ENCODE data around the gene PPP4R3A. TPM values are rescaled to one million over a fixed set of nuclear protein-coding genes. Genes with fewer than 3 reads are reported as not detected.

PPP4R3A gene
- total RNA-seq, 1 donor from 2014 or later, result 89.7 TPM

DNA sequence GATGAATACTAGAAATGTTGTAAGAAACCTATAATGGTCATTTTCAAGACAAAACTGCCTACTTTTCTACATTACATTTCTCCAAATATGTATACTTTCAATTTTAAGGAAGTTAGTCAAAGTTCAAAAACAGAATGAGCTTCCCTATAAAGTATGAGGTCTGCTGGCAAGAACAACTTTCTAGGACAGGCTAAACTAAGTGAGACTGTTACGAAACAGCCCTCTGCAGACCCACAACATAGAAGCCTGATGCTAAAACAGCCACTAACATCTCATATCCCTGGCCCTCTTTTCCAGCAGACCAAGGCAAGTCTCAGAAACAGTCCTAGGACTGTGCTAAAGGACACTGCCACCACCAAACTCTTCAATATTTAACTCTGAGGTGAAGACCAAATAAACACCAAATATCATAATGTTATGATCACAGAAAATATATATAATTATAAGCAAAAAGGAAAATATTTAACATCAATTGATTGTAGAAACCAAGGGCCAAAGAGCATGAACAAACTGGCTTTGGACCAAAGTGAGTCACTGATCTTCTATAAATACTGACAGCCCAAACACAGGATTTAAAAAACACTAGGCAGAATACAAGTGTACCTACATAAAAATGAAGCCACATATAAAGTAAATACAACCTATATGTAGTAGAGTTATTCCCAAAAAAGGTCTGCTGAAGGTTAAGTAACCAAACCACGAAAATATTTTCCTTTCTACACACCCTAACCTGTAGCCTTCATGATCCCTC is 27.7 kb downstream of the PPP4R3A start:
- DNase-seq (ENCODE audit: low spot score), result no peak
- H3K27ac Mint-ChIP-seq (ENCODE audit: unreplicated experiment), result no peak overlapping the region

DNA sequence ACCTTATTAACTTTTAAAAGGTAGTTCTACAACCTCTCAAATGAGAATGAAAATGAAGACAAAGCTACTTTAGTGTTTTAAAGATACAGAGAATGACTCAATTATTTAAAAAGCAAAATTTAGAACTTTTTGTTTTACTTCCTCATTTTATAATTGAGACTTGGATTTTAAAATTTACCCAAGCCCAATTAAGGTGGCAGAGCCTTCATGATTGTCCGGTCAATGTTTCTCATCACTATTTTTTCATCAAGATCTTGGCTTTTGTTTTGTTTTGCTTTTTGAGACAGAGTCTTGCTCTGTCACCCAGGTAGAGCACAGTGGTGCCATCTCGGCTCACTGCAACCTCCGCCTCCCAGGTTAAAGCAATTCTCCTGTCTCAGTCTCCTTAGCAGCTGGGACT is 32.7 kb downstream of the PPP4R3A start:
- no peak for DNase-seq (ENCODE audit: low spot score)
- H3K27me3 Mint-ChIP-seq (ENCODE audit: unreplicated experiment), result no peaks in the 10 kb centered on the region
- no peak overlapping the region for H3K4me3 Mint-ChIP-seq (ENCODE audit: unreplicated experiment)
- H3K27ac Mint-ChIP-seq (ENCODE audit: unreplicated experiment), result no peak overlapping the region
- TF ChIP-seq, protein P1, sequence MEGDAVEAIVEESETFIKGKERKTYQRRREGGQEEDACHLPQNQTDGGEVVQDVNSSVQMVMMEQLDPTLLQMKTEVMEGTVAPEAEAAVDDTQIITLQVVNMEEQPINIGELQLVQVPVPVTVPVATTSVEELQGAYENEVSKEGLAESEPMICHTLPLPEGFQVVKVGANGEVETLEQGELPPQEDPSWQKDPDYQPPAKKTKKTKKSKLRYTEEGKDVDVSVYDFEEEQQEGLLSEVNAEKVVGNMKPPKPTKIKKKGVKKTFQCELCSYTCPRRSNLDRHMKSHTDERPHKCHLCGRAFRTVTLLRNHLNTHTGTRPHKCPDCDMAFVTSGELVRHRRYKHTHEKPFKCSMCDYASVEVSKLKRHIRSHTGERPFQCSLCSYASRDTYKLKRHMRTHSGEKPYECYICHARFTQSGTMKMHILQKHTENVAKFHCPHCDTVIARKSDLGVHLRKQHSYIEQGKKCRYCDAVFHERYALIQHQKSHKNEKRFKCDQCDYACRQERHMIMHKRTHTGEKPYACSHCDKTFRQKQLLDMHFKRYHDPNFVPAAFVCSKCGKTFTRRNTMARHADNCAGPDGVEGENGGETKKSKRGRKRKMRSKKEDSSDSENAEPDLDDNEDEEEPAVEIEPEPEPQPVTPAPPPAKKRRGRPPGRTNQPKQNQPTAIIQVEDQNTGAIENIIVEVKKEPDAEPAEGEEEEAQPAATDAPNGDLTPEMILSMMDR (IDR thresholded peaks at IDR 0.05; ENCODE audit: unreplicated experiment), result no peak
- no peaks in the 10 kb centered on the region for H3K9me3 Mint-ChIP-seq (ENCODE audit: unreplicated experiment)
- peaks cover 36% of the 10 kb centered on the region for H3K36me3 Mint-ChIP-seq (ENCODE audit: low read depth, unreplicated experiment)
- no peaks in the 10 kb centered on the region for H3K4me1 Mint-ChIP-seq (ENCODE audit: unreplicated experiment)

More for the DNA sequence above, 27.7 kb downstream of the PPP4R3A start:
- Mint-ChIP-seq H3K27me3 (ENCODE audit: unreplicated experiment) (no peaks in the 10 kb centered on the region), H3K4me1 (ENCODE audit: unreplicated experiment) (no peaks in the 10 kb centered on the region), H3K4me3 (ENCODE audit: unreplicated experiment) (no peak overlapping the region), H3K36me3 (ENCODE audit: low read depth, unreplicated experiment) (peaks cover 33% of the 10 kb centered on the region), H3K9me3 (ENCODE audit: unreplicated experiment) (no peaks in the 10 kb centered on the region)
- TF ChIP-seq, protein P1 (IDR thresholded peaks at IDR 0.05; ENCODE audit: unreplicated experiment), result no peak

DNA sequence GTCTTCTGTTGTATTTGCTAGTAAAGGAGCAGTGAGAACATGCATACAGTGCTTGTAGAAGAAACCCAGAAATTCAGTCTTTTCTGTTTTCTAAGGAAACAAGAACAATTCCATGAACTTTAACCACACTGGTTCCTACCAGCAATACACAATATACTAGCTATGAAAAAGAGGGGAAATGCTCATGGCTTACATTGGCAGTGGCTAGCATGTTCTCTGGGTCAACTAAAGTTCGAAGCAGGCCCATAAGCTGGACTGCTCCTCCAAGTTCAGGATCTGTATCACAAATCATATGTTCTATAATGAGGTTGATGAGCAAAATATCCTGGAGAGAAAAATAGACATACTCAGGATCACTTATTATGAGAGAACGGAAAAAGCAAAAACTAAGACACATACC is 37.1 kb downstream of the PPP4R3A start:
- H3K4me1 Mint-ChIP-seq (ENCODE audit: unreplicated experiment), result no peaks in the 10 kb centered on the region
- H3K9me3 Mint-ChIP-seq (ENCODE audit: unreplicated experiment), result no peaks in the 10 kb centered on the region
- H3K27me3 Mint-ChIP-seq (ENCODE audit: unreplicated experiment), result no peaks in the 10 kb centered on the region
- TF ChIP-seq, protein P1 (IDR thresholded peaks at IDR 0.05; ENCODE audit: unreplicated experiment), result no peak
- DNase-seq (ENCODE audit: low spot score), result no peak
- peaks cover 34% of the 10 kb centered on the region for H3K36me3 Mint-ChIP-seq (ENCODE audit: low read depth, unreplicated experiment)
- H3K4me3 Mint-ChIP-seq (ENCODE audit: unreplicated experiment), result no peak overlapping the region
- H3K27ac Mint-ChIP-seq (ENCODE audit: unreplicated experiment), result no peak overlapping the region

DNA sequence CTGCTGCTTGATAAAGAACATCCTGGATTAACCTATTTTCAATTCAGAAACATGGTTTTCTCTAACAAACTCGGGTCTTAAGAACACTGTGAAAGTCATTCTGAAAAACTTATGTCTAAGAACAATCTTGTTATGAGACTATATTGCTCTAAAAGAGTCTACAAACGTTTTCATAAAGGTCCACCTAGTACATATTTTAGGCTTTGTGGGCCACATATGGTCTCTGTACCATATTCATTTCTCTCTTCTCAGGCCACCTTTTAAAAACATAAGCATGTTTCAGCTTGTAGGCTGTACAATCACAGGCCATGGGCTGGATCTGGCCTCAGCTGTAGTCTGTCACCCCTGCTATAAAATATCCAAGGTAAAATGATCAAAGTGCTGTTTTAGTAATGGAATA is 39.9 kb downstream of the PPP4R3A start:
- DNase-seq (ENCODE audit: low spot score), result no peak
- H3K4me1 Mint-ChIP-seq (ENCODE audit: unreplicated experiment), result no peaks in the 10 kb centered on the region
- TF ChIP-seq, protein P1 (IDR thresholded peaks at IDR 0.05; ENCODE audit: unreplicated experiment), result no peak

DNA sequence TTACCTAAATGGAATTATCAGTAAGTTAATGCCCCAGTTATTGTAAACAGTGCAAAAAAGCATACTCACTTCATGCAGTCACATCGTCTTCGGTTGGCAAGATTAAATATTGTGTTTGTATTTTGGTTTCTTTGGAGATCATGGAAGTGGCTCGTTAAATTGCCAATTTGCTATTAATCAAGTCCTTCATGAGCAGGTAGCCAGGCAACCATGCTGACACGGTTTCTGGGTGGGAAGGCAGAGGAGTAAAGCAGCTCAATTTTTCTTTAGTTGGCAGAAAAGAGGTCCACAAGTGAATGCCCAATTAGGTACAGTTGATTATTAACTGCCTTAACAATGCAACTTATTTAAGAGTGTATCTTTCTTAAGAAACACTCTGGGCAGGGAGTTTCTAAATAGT is 43.9 kb downstream of the PPP4R3A start:
- Mint-ChIP-seq H3K9me3 (ENCODE audit: unreplicated experiment) (no peaks in the 10 kb centered on the region), H3K27me3 (ENCODE audit: unreplicated experiment) (no peaks in the 10 kb centered on the region), H3K4me1 (ENCODE audit: unreplicated experiment) (peaks cover 11% of the 10 kb centered on the region), H3K4me3 (ENCODE audit: unreplicated experiment) (no peak overlapping the region), H3K36me3 (ENCODE audit: low read depth, unreplicated experiment) (peaks cover 37% of the 10 kb centered on the region), H3K27ac (ENCODE audit: unreplicated experiment) (no peak overlapping the region)
- TF ChIP-seq, protein P1 (IDR thresholded peaks at IDR 0.05; ENCODE audit: unreplicated experiment), result no peak
- DNase-seq (ENCODE audit: low spot score), result no peak

More for the DNA sequence above, 39.9 kb downstream of the PPP4R3A start:
- Mint-ChIP-seq H3K36me3 (ENCODE audit: low read depth, unreplicated experiment) (peaks cover 33% of the 10 kb centered on the region), H3K4me3 (ENCODE audit: unreplicated experiment) (peak overlapping the region; percentile 40), H3K27me3 (ENCODE audit: unreplicated experiment) (no peaks in the 10 kb centered on the region), H3K27ac (ENCODE audit: unreplicated experiment) (no peak overlapping the region), H3K9me3 (ENCODE audit: unreplicated experiment) (no peaks in the 10 kb centered on the region)
